Measurements from ENCODE around the gene CENATAC. TPM values are rescaled to one million over a fixed set of nuclear protein-coding genes. Genes with fewer than 3 reads are reported as not detected.
A peak's percentile ranks its signal among the peaks of the same experiment; 100 is the strongest.
"Not testable (repeated sequence)": the region's sequence is repeated elsewhere in the genome, so short reads cannot be mapped to it uniquely, and the experiment has no call there.

The CENATAC gene, protein sequence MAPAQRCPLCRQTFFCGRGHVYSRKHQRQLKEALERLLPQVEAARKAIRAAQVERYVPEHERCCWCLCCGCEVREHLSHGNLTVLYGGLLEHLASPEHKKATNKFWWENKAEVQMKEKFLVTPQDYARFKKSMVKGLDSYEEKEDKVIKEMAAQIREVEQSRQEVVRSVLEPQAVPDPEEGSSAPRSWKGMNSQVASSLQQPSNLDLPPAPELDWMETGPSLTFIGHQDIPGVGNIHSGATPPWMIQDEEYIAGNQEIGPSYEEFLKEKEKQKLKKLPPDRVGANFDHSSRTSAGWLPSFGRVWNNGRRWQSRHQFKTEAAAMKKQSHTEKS
- 31.6 and 32.7 TPM in 2 replicates for total RNA-seq
- long read RNA-seq, partial matches to known transcripts: 1 of 10 reads
- long read RNA-seq, other reads (novel, unspliced or antisense): 8 of 10 reads

DNA sequence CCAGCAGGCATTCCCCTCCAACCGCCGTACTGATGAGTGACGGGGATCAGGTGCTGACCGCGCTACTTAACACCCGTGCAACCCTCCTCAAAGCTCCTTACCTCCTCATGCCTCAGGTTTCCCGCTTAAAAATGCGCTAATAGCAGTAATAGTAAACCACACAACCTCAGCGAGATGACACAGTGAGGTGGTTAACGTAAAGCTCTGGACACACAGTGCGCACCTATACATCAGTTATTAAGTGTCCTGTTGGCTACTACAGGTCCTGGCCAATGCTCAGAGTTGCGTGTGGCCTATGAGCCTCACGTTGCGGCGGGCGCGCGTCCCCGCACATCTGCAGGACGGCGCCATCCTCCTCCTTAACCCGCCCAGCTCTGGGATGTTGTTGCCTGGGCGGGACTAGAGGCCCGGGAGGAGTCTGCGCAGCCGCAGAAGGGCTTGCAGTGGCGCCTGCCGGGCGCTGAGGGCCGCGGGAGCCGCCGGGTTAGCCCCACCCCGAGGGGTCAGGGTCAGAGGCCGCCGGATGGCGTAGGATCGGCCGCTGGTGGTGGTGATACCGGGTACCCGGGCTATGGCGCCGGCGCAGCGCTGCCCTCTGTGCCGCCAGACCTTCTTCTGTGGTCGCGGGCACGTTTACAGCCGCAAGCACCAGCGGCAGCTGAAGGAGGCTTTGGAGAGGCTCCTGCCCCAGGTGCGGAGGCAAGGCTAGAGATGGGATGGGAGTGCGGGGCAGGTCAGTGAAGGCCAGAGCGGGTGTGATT, at the start of gene CENATAC:
Gene CENATAC (plus strand): TSS at position 512 of the 761 bp plus-strand sequence. CDS start 60 bp downstream, at position 572.
- H3K4me1 Mint-ChIP-seq (ENCODE audit: unreplicated experiment): peaks cover 28% of the 10 kb centered on the region
- peak within 1 kb of the TSS; percentile 92 for H3K27ac Mint-ChIP-seq (ENCODE audit: unreplicated experiment)
- peak; percentile 96 for DNase-seq (ENCODE audit: extremely low spot score, unreplicated experiment)
- peaks cover 12% of the 10 kb centered on the region for H3K36me3 Mint-ChIP-seq (ENCODE audit: unreplicated experiment)
- H3K9me3 Mint-ChIP-seq (ENCODE audit: unreplicated experiment): no peaks in the 10 kb centered on the region
- TF ChIP-seq, protein P1, sequence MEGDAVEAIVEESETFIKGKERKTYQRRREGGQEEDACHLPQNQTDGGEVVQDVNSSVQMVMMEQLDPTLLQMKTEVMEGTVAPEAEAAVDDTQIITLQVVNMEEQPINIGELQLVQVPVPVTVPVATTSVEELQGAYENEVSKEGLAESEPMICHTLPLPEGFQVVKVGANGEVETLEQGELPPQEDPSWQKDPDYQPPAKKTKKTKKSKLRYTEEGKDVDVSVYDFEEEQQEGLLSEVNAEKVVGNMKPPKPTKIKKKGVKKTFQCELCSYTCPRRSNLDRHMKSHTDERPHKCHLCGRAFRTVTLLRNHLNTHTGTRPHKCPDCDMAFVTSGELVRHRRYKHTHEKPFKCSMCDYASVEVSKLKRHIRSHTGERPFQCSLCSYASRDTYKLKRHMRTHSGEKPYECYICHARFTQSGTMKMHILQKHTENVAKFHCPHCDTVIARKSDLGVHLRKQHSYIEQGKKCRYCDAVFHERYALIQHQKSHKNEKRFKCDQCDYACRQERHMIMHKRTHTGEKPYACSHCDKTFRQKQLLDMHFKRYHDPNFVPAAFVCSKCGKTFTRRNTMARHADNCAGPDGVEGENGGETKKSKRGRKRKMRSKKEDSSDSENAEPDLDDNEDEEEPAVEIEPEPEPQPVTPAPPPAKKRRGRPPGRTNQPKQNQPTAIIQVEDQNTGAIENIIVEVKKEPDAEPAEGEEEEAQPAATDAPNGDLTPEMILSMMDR (IDR thresholded peaks at IDR 0.05): peak; percentile 17
- H3K4me3 Mint-ChIP-seq (ENCODE audit: unreplicated experiment): peak within 1 kb of the TSS; percentile 95
- H3K27me3 Mint-ChIP-seq (ENCODE audit: unreplicated experiment): no peaks in the 10 kb centered on the region

DNA sequence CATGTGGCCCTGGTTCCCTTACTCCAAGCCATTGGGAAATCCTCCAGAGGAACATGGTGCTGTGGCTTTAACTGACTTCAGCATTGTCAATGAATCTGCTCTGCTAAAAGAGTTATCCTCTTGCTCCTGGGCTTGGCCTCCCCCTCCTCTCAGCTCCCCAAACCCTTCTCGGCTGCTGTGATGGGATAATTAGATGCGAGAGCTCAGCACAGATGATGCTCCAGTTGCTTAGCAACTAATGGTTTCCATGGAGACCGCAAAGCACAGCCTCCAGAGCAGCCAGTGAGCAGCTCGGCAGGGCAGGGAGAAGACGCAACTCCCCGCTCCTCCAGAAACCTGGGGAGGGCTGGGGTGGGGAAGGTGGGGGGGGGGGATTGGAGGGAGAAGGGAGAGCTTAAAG, 44.7 kb upstream of the CENATAC start:
- Mint-ChIP-seq H3K4me3 (ENCODE audit: unreplicated experiment) (no peak overlapping the region), H3K36me3 (ENCODE audit: unreplicated experiment) (no peaks in the 10 kb centered on the region), H3K27me3 (ENCODE audit: unreplicated experiment) (peaks cover 30% of the 10 kb centered on the region), H3K9me3 (ENCODE audit: unreplicated experiment) (no peaks in the 10 kb centered on the region), H3K4me1 (ENCODE audit: unreplicated experiment) (peaks cover 6% of the 10 kb centered on the region), H3K27ac (ENCODE audit: unreplicated experiment) (no peak overlapping the region)
- DNase-seq (ENCODE audit: extremely low spot score, unreplicated experiment): no peak
- TF ChIP-seq, protein P1 (IDR thresholded peaks at IDR 0.05): no peak

DNA sequence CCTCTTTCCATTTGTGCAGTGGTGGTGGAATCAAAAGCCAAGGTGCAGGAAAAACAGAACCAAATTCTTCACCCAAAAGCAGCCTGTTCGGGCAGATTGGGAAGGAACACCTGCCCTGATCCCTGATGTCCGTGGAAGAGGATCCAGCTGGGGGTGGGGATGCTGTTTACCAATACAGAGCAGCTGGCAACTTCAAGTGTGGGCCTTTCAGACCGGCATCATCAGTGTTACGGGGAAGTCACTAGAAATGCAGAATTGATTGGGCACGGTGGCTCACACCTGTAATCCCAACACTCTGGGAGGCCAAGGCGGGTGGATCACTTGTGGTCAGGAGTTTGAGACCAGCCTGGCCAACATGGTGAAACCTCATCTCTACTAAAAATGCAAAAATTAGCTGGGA, 44.0 kb upstream of the CENATAC start:
- not testable (repeated sequence) for H3K4me3 Mint-ChIP-seq (ENCODE audit: unreplicated experiment); H3K9me3 Mint-ChIP-seq (ENCODE audit: unreplicated experiment); H3K36me3 Mint-ChIP-seq (ENCODE audit: unreplicated experiment); DNase-seq (ENCODE audit: extremely low spot score, unreplicated experiment); H3K27ac Mint-ChIP-seq (ENCODE audit: unreplicated experiment); H3K4me1 Mint-ChIP-seq (ENCODE audit: unreplicated experiment)
- H3K27me3 Mint-ChIP-seq (ENCODE audit: unreplicated experiment): peaks cover 28% of the 10 kb centered on the region

DNA sequence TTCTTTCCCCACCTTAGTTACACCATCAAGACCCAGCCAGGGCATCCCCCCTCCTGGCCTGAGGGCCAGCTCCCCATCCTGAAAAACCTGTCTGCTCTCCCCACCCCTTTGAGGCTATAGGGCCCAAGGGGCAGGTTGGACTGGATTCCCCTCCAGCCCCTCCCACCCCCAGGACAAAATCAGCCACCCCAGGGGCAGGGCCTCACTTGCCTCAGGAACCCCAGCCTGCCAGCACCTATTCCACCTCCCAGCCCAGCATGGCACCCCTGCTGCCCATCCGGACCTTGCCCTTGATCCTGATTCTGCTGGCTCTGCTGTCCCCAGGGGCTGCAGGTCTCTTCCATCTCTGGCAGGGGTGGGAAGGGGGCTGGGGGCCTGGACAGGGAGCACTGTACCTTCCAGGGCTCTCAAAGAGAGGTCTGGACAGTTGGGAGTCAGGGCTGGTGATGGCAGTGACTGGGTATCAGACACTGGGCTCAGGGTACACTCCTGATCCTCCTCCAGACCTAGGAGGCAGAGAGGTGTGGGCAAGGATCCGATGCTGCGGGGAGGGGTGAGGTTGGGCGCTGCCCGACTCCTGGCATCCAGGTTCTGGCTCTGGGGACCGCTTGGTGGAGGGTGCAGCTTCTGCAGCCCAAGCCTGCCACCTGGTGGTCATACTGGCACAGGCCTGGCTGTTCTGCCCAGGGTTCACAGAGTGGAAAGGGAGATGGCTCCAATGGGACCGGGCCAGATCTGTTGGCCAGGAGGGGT, 41.7 kb upstream of the CENATAC start, which contains the start of gene UPK2:
Gene UPK2 (plus strand): TSS at position 205 of the 753 bp plus-strand sequence. CDS start 53 bp downstream, at position 258.
- peak; percentile 95 for DNase-seq (ENCODE audit: extremely low spot score, unreplicated experiment)
- no peaks in the 10 kb centered on the region for H3K36me3 Mint-ChIP-seq (ENCODE audit: unreplicated experiment)
- H3K27me3 Mint-ChIP-seq (ENCODE audit: unreplicated experiment): peaks cover 30% of the 10 kb centered on the region
- H3K4me3 Mint-ChIP-seq (ENCODE audit: unreplicated experiment): no peak within 1 kb of the TSS
- TF ChIP-seq, protein P1 (IDR thresholded peaks at IDR 0.05): peak; percentile 97
- no peaks in the 10 kb centered on the region for H3K9me3 Mint-ChIP-seq (ENCODE audit: unreplicated experiment)
- H3K4me1 Mint-ChIP-seq (ENCODE audit: unreplicated experiment): peaks cover 6% of the 10 kb centered on the region
- no peak within 1 kb of the TSS for H3K27ac Mint-ChIP-seq (ENCODE audit: unreplicated experiment)

DNA sequence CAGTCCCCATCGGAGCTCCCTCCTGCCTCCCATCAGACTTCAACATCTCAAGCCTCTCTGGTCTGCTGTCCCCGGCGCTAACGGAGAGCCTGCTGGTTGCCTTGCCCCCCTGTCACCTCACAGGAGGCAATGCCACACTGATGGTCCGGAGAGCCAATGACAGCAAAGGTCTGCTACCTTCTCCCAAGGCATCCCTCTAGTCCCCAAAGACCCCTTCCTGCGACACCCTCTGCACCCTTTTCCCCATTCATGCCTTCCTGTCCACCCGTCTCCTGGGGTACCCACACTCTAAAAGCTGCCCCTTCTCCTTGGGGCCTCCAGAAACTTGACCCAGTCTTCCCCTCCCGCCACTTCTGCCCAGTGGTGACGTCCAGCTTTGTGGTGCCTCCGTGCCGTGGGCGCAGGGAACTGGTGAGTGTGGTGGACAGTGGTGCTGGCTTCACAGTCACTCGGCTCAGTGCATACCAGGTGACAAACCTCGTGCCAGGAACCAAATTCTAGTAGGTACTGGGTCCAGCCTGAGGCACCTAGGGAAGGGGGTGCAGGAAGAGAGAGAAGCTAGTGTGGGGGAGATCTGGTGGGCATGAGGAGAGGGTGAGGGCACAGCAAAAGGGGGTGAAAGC, 41.0 kb upstream of the CENATAC start:
- Mint-ChIP-seq H3K36me3 (ENCODE audit: unreplicated experiment) (no peaks in the 10 kb centered on the region), H3K4me3 (ENCODE audit: unreplicated experiment) (no peak overlapping the region), H3K4me1 (ENCODE audit: unreplicated experiment) (peaks cover 6% of the 10 kb centered on the region), H3K27me3 (ENCODE audit: unreplicated experiment) (peaks cover 27% of the 10 kb centered on the region), H3K27ac (ENCODE audit: unreplicated experiment) (no peak overlapping the region), H3K9me3 (ENCODE audit: unreplicated experiment) (no peaks in the 10 kb centered on the region)
- TF ChIP-seq, protein P1 (IDR thresholded peaks at IDR 0.05): no peak
- no peak for DNase-seq (ENCODE audit: extremely low spot score, unreplicated experiment)

Data from osteocyte (in vitro differentiated cells).